ENCODE data around the gene CHD2.

CHD2 gene

DNA sequence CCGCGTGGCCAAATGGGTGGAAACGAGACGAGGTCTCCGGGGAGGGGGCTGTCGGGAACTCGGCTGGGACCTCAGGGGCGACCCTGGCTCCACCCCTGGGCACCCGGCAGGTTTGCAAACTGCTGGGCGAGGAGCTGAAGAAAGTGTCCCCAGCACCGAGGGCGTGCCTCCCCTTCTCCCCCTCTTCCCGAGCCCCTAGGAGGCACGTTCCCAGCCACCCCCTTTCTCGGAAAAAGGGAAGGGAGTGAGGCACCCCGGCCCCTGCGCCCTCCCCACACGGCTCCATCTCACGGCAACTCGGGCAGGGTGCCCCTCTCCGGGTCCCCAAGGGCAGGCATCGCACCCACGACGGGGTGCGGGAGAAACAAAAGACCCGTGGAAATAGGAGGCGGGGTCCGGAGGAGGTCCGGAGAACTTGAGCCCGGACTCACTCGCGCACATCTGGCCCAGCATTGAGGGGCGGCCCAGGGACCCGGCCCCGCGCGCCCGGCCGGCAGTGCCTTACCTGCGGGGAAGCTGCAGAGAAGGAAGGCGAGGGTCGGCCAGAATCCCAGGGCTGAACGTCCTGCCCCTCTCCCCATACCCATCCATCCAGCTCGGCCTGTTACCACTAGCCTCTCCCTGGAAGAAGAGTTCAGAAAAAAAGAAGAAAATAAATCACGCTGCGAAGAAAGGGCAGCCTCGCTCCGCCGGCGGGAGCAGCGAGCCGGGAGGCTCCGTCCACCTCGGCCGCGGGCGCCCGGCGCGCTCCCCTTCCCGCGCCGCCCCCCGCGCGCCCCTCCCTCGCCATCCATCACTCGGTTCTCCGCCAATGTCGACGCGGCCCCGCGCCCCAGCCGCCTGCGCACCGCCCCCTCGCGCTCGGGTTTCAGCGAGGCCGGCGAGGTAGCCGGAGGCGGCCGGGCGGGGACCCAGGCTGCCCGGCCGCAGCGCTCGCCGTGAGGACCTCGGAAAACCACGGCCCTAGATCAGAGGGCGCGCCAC, 172.6 kb downstream of the CHD2 start:
- Mint-ChIP-seq H3K36me3 (ENCODE audit: low read depth) (no peaks in the 10 kb centered on the region), H3K27me3 (peaks cover 57% of the 10 kb centered on the region), H3K9me3 (no peaks in the 10 kb centered on the region), H3K4me3 (peak overlapping the region; percentile 22), H3K4me1 (peaks cover 9% of the 10 kb centered on the region), H3K27ac (no peak overlapping the region)
- no peak for DNase-seq
- peak; percentile 33 for ATAC-seq

DNA sequence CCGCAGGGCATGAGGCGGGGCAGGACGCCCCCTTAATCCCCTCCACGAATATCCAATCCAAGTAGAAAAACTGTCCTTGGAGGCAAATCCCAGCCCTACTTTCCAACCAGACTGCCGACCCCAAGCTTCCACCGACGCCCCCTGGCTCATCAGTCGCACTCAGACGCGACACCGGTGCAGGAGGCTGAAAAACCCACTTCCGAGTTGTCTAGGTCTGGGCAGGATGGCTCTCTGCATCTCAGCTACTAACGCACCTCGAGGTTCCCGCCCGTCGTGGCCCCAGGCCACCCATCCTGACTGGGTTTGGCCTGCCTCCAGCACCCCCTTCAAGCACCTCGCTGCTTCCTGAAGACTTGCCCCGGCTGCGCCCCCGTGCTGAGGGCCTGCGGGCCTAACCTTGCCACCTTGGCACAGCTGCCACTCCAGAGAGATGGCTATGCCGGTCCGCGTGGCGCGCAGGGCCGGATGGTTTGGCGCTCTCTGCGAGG, 173.4 kb downstream of the CHD2 start:
- no peaks in the 10 kb centered on the region for H3K36me3 Mint-ChIP-seq (ENCODE audit: low read depth)
- peak overlapping the region; percentile 74 for H3K4me3 Mint-ChIP-seq
- DNase-seq (no peak), ATAC-seq (no peak)
- H3K9me3 Mint-ChIP-seq, result no peaks in the 10 kb centered on the region
- H3K27ac Mint-ChIP-seq, result no peak overlapping the region
- peaks cover 9% of the 10 kb centered on the region for H3K4me1 Mint-ChIP-seq
- peaks cover 57% of the 10 kb centered on the region for H3K27me3 Mint-ChIP-seq

- ATAC-seq, result no peak
- peaks cover 9% of the 10 kb centered on the region for H3K4me1 Mint-ChIP-seq
These were observed 174.5 kb downstream of the CHD2 start for GRCh38 chr15:93074599-93074998.

DNA sequence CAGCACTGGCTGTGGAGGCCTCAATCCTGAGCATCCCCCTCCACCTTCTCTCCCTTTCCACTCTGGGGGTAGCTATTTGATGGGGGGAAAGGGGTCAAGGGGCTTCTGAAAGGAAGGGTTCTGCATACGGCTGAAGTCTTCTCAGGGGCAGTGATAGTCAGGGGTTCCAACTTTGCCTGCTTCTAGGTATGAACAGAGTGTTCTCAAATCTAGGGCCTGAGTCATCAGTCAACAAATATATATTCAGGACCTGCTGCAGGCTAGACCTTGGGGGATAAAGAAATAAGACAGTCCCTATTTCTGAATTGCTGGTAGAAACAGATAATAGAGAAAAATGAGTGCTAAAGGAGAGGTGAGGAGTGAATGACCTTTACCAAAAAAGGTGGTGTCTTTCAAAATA, 176.1 kb downstream of the CHD2 start:
- no peak for DNase-seq
- no peak overlapping the region for H3K27ac Mint-ChIP-seq
- peaks cover 9% of the 10 kb centered on the region for H3K4me1 Mint-ChIP-seq
- no peaks in the 10 kb centered on the region for H3K36me3 Mint-ChIP-seq (ENCODE audit: low read depth)
- no peak for ATAC-seq
- H3K27me3 Mint-ChIP-seq, result peaks cover 55% of the 10 kb centered on the region
- no peak overlapping the region for H3K4me3 Mint-ChIP-seq
- H3K9me3 Mint-ChIP-seq, result no peaks in the 10 kb centered on the region

More at GRCh38 chr15:93074599-93074998, 174.5 kb downstream of the CHD2 start:
- DNase-seq, result no peak
- Mint-ChIP-seq H3K27ac (no peak overlapping the region), H3K9me3 (no peaks in the 10 kb centered on the region), H3K27me3 (peaks cover 57% of the 10 kb centered on the region), H3K4me3 (no peak overlapping the region), H3K36me3 (ENCODE audit: low read depth) (no peaks in the 10 kb centered on the region)

- Mint-ChIP-seq H3K27ac (no peak overlapping the region), H3K4me3 (no peak overlapping the region), H3K27me3 (peaks cover 50% of the 10 kb centered on the region), H3K36me3 (ENCODE audit: low read depth) (no peaks in the 10 kb centered on the region), H3K4me1 (peaks cover 9% of the 10 kb centered on the region), H3K9me3 (no peaks in the 10 kb centered on the region)
- DNase-seq, result no peak
- ATAC-seq, result no peak
These were observed 176.8 kb downstream of the CHD2 start for GRCh38 chr15:93076875-93077274.

All from activated naive CD8-positive, alpha-beta T cell treated with anti-CD3 and anti-CD28 coated beads, Interleukin-2, amount 50 U/mL, for 24 hours (primary cell).